Measurements from ENCODE around the gene FGF7.

FGF7 gene, protein sequence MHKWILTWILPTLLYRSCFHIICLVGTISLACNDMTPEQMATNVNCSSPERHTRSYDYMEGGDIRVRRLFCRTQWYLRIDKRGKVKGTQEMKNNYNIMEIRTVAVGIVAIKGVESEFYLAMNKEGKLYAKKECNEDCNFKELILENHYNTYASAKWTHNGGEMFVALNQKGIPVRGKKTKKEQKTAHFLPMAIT

GRCh38 chr15:49423021-49423420 is at the start of gene FGF7:
Gene FGF7 (plus strand): TSS chr15:49423242. CDS start chr15:49424298, 1,056 bp downstream.
- no peak within 1 kb of the TSS for H2AFZ ChIP-seq (ENCODE audit: low read depth)
- no peaks in the 10 kb centered on the region for H4K20me1 ChIP-seq (ENCODE audit: insufficient read depth)
- no peak within 1 kb of the TSS for H3K9ac ChIP-seq
- no peak within 1 kb of the TSS for H3K4me2 ChIP-seq
- H3K4me1 ChIP-seq (ENCODE audit: low read depth, poor library complexity, severe bottlenecking), result no peaks in the 10 kb centered on the region
- H3K4me3 ChIP-seq (IDR thresholded peaks at IDR 0.05; ENCODE audit: insufficient read depth, low read depth, low read length), result no peak within 1 kb of the TSS
- no peak for TF ChIP-seq CTCF (conservative IDR thresholded peaks at IDR 0.05; ENCODE audit: low read depth, low read length)
- H3K36me3 ChIP-seq (ENCODE audit: insufficient read depth), result no peaks in the 10 kb centered on the region
- no peaks in the 10 kb centered on the region for H3K79me2 ChIP-seq (ENCODE audit: insufficient read depth, low read depth)
- no peak within 1 kb of the TSS for H3K27ac ChIP-seq
- no peaks in the 10 kb centered on the region for H3K27me3 ChIP-seq (ENCODE audit: insufficient read depth, low read depth)

DNA sequence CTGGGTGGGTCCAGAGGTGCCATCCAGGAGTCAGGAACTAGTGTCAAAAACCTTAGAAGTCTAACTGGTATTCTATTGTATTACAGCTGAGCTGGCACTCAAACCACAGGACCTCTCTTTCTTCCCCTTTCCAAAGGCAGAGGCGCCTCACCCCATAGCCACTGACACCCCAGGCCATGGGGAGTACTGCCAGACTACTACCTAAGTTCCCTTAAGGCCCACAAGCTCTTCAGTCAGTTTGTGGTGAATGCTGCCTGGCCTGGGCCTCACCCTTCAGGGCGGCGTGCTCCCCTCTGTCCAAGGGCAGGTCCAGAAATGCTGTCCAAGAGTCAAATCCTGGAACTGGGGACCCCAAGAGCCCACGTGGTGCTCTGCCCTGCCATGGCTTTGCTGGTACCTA is 43.0 kb upstream of the FGF7 start:
- Histone ChIP-seq H3K4me3 (IDR thresholded peaks at IDR 0.05; ENCODE audit: insufficient read depth, low read depth, low read length) (no peak overlapping the region), H3K79me2 (ENCODE audit: insufficient read depth, low read depth) (no peaks in the 10 kb centered on the region), H3K4me2 (no peak overlapping the region), H3K27ac (no peak overlapping the region), H3K36me3 (ENCODE audit: insufficient read depth) (no peaks in the 10 kb centered on the region), H3K4me1 (ENCODE audit: low read depth, poor library complexity, severe bottlenecking) (no peaks in the 10 kb centered on the region), H2AFZ (ENCODE audit: low read depth) (no peak overlapping the region), H3K27me3 (ENCODE audit: insufficient read depth, low read depth) (no peaks in the 10 kb centered on the region), H3K9ac (no peak overlapping the region), H4K20me1 (ENCODE audit: insufficient read depth) (no peaks in the 10 kb centered on the region)
- no peak for TF ChIP-seq CTCF (conservative IDR thresholded peaks at IDR 0.05; ENCODE audit: low read depth, low read length)

GRCh38 chr15:49380912-49381311 is 42.1 kb upstream of the FGF7 start:
- Histone ChIP-seq H2AFZ (ENCODE audit: low read depth) (no peak overlapping the region), H3K4me2 (no peak overlapping the region), H3K36me3 (ENCODE audit: insufficient read depth) (no peaks in the 10 kb centered on the region), H3K27me3 (ENCODE audit: insufficient read depth, low read depth) (no peaks in the 10 kb centered on the region), H3K27ac (no peak overlapping the region), H4K20me1 (ENCODE audit: insufficient read depth) (no peaks in the 10 kb centered on the region), H3K79me2 (ENCODE audit: insufficient read depth, low read depth) (no peaks in the 10 kb centered on the region), H3K4me1 (ENCODE audit: low read depth, poor library complexity, severe bottlenecking) (no peaks in the 10 kb centered on the region), H3K9ac (no peak overlapping the region), H3K4me3 (IDR thresholded peaks at IDR 0.05; ENCODE audit: insufficient read depth, low read depth, low read length) (no peak overlapping the region)
- TF ChIP-seq CTCF (conservative IDR thresholded peaks at IDR 0.05; ENCODE audit: low read depth, low read length), result no peak

- Histone ChIP-seq H3K4me3 (IDR thresholded peaks at IDR 0.05; ENCODE audit: insufficient read depth, low read depth, low read length) (no peak overlapping the region), H3K4me2 (no peak overlapping the region), H3K27ac (no peak overlapping the region), H3K9ac (no peak overlapping the region), H3K27me3 (ENCODE audit: insufficient read depth, low read depth) (no peaks in the 10 kb centered on the region), H3K4me1 (ENCODE audit: low read depth, poor library complexity, severe bottlenecking) (no peaks in the 10 kb centered on the region), H3K36me3 (ENCODE audit: insufficient read depth) (no peaks in the 10 kb centered on the region), H3K79me2 (ENCODE audit: insufficient read depth, low read depth) (no peaks in the 10 kb centered on the region), H4K20me1 (ENCODE audit: insufficient read depth) (no peaks in the 10 kb centered on the region), H2AFZ (ENCODE audit: low read depth) (no peak overlapping the region)
- no peak for TF ChIP-seq CTCF (conservative IDR thresholded peaks at IDR 0.05; ENCODE audit: low read depth, low read length)
Observed at GRCh38 chr15:49382394-49382793, 40.6 kb upstream of the FGF7 start.
